HUES6 (cell line): ENCODE results near the gene PATJ.

Source experiments
- H3K27ac ChIP-seq: 2 replicates; pipeline ENCODE4 v1.7.0; 2013; ENCODE audit warnings: low read depth, mild to moderate bottlenecking, low read length, inconsistent platforms
- H3K27me3 ChIP-seq: 2 replicates; pipeline ENCODE4 v1.6.1; 2013; ENCODE audit warnings: low read length; ENCODE audit not compliant: control insufficient read depth, insufficient read depth
- H3K36me3 ChIP-seq: 2 replicates; pipeline ENCODE4 v1.6.1; 2013; ENCODE audit warnings: low read length; ENCODE audit not compliant: control insufficient read depth, insufficient read depth
- H3K4me1 ChIP-seq: 2 replicates; pipeline ENCODE4 v1.6.1; 2013; ENCODE audit warnings: low read length; ENCODE audit not compliant: control insufficient read depth, insufficient read depth
- H3K4me3 ChIP-seq: 2 replicates; pipeline ENCODE4 v1.5.1; 2013; ENCODE audit warnings: low read depth, low read length
- H3K9ac ChIP-seq: one replicate; pipeline ENCODE4 v1.6.1; 2013; ENCODE audit warnings: mild to moderate bottlenecking, low read length
- H3K9me3 ChIP-seq: 2 replicates; pipeline ENCODE4 v1.6.1; 2013; ENCODE audit warnings: low read depth, low read length; ENCODE audit not compliant: control insufficient read depth, insufficient read depth

The PATJ gene

GRCh38 chr1:61983236-61983635 is 241.0 kb downstream of the PATJ start:
- no peak overlapping the region for H3K9ac ChIP-seq
- no peaks in the 10 kb centered on the region for H3K27me3 ChIP-seq
- no peak overlapping the region for H3K27ac ChIP-seq
- H3K36me3 ChIP-seq = no peaks in the 10 kb centered on the region
- no peak overlapping the region for H3K4me3 ChIP-seq
- no peaks in the 10 kb centered on the region for H3K9me3 ChIP-seq
- H3K4me1 ChIP-seq = peaks cover 10% of the 10 kb centered on the region

GRCh38 chr1:61992257-61992656 is 250.0 kb downstream of the PATJ start:
- Histone ChIP-seq H3K4me1 (no peaks in the 10 kb centered on the region), H3K9me3 (no peaks in the 10 kb centered on the region), H3K27ac (no peak overlapping the region), H3K27me3 (no peaks in the 10 kb centered on the region), H3K9ac (no peak overlapping the region), H3K36me3 (peaks cover 15% of the 10 kb centered on the region; the same call in 1 of the 2 replicates), H3K4me3 (no peak overlapping the region)

GRCh38 chr1:61993331-61993961 is 251.2 kb downstream of the PATJ start:
- Histone ChIP-seq H3K36me3 (peaks cover 15% of the 10 kb centered on the region; the same call in 1 of the 2 replicates), H3K4me1 (no peaks in the 10 kb centered on the region)

GRCh38 chr1:61995641-61996040 is 253.4 kb downstream of the PATJ start:
- Histone ChIP-seq H3K4me3 (no peak overlapping the region), H3K36me3 (peaks cover 15% of the 10 kb centered on the region; the same call in 1 of the 2 replicates), H3K27ac (no peak overlapping the region), H3K4me1 (no peaks in the 10 kb centered on the region), H3K9me3 (no peaks in the 10 kb centered on the region), H3K27me3 (no peaks in the 10 kb centered on the region), H3K9ac (no peak overlapping the region)

More at GRCh38 chr1:61993331-61993961, 251.2 kb downstream of the PATJ start:
- no peak overlapping the region for H3K4me3 ChIP-seq
- no peaks in the 10 kb centered on the region for H3K9me3 ChIP-seq
- H3K9ac ChIP-seq = no peak overlapping the region
- H3K27me3 ChIP-seq = no peaks in the 10 kb centered on the region
- H3K27ac ChIP-seq = no peak overlapping the region

GRCh38 chr1:61997123-61997522 is 254.8 kb downstream of the PATJ start:
- H3K27ac ChIP-seq = no peak overlapping the region
- no peaks in the 10 kb centered on the region for H3K9me3 ChIP-seq
- H3K4me1 ChIP-seq = no peaks in the 10 kb centered on the region
- no peak overlapping the region for H3K9ac ChIP-seq
- no peaks in the 10 kb centered on the region for H3K27me3 ChIP-seq
- H3K4me3 ChIP-seq = no peak overlapping the region
- peaks cover 10% of the 10 kb centered on the region; the same call in 1 of the 2 replicates for H3K36me3 ChIP-seq

- Histone ChIP-seq H3K27ac (no peak overlapping the region), H3K9me3 (no peaks in the 10 kb centered on the region), H3K4me3 (no peak overlapping the region), H3K9ac (no peak overlapping the region), H3K4me1 (no peaks in the 10 kb centered on the region), H3K36me3 (no peaks in the 10 kb centered on the region), H3K27me3 (no peaks in the 10 kb centered on the region)
Observed at GRCh38 chr1:62003777-62004176, 261.5 kb downstream of the PATJ start.

GRCh38 chr1:62006690-62007089 is 264.4 kb downstream of the PATJ start:
- no peaks in the 10 kb centered on the region for H3K36me3 ChIP-seq
- no peak overlapping the region for H3K27ac ChIP-seq
- H3K4me1 ChIP-seq = no peaks in the 10 kb centered on the region
- no peaks in the 10 kb centered on the region for H3K9me3 ChIP-seq
- H3K9ac ChIP-seq = no peak overlapping the region
- no peaks in the 10 kb centered on the region for H3K27me3 ChIP-seq
- H3K4me3 ChIP-seq = no peak overlapping the region

- Histone ChIP-seq H3K36me3 (no peaks in the 10 kb centered on the region), H3K9me3 (no peaks in the 10 kb centered on the region), H3K27me3 (no peaks in the 10 kb centered on the region), H3K4me1 (no peaks in the 10 kb centered on the region), H3K4me3 (no peak overlapping the region), H3K9ac (no peak overlapping the region), H3K27ac (no peak overlapping the region)
Observed at GRCh38 chr1:62011006-62011405, 268.7 kb downstream of the PATJ start.

GRCh38 chr1:62012095-62012494 is 269.8 kb downstream of the PATJ start:
- H3K27ac ChIP-seq = no peak overlapping the region
- no peaks in the 10 kb centered on the region for H3K36me3 ChIP-seq
- no peak overlapping the region for H3K4me3 ChIP-seq
- H3K27me3 ChIP-seq = no peaks in the 10 kb centered on the region
- H3K9me3 ChIP-seq = no peaks in the 10 kb centered on the region
- H3K4me1 ChIP-seq = no peaks in the 10 kb centered on the region
- no peak overlapping the region for H3K9ac ChIP-seq

GRCh38 chr1:62012836-62013235 is 270.6 kb downstream of the PATJ start:
- Histone ChIP-seq H3K9ac (no peak overlapping the region), H3K27ac (no peak overlapping the region), H3K36me3 (no peaks in the 10 kb centered on the region), H3K4me1 (no peaks in the 10 kb centered on the region), H3K4me3 (no peak overlapping the region), H3K9me3 (no peaks in the 10 kb centered on the region), H3K27me3 (no peaks in the 10 kb centered on the region)

GRCh38 chr1:62013264-62013663 is 271.0 kb downstream of the PATJ start:
- no peaks in the 10 kb centered on the region for H3K27me3 ChIP-seq
- no peak overlapping the region for H3K4me3 ChIP-seq
- no peak overlapping the region for H3K9ac ChIP-seq
- no peaks in the 10 kb centered on the region for H3K4me1 ChIP-seq
- H3K27ac ChIP-seq = no peak overlapping the region
- H3K9me3 ChIP-seq = no peaks in the 10 kb centered on the region
- no peaks in the 10 kb centered on the region for H3K36me3 ChIP-seq
